GM18951 (cell line): ENCODE data around the gene OMA1.
"Not testable (repeated sequence)": the region's sequence is repeated elsewhere in the genome, so short reads cannot be mapped to it uniquely, and the experiment has no call there.

Source experiments
- POLR2A ChIP-seq: IDR thresholded peaks from 4 replicates; pipeline ENCODE4 v1.6.1; 2011; ENCODE audit warnings: mild to moderate bottlenecking; ENCODE audit not compliant: insufficient read length, insufficient read depth; ENCODE audit errors: extremely low read depth
- in situ Hi-C: fragments of 300-500 bp; cut with MboI; formaldehyde crosslinking; loops from one replicate; pipeline ENCODE4 v1.12.0; 2022; ENCODE audit warnings: low sequenced_read_pairs, mixed read lengths, inconsistent platforms; ENCODE audit not compliant: unreplicated experiment

The OMA1 gene

DNA sequence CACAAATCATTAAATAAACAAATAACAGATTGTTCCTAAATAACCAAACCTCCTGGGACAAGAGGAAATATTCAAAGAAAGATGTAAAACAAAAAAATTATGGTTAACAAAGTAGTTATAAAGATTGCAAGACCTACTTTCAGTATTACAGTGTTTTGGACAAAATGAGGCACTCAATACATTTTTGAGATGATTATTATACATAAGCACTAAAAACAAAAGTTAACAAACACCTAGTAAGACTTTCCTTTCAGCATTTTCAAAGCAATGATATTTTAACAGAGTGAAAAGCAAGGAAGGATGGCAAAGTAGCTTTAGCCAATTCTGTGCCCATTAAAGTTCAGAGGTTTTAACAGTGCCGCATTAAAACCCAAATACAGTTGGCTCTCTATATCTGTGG, 17.2 kb downstream of the OMA1 start:
- TF ChIP-seq POLR2A, result no peak
- in situ Hi-C loops, result no loop called here

DNA sequence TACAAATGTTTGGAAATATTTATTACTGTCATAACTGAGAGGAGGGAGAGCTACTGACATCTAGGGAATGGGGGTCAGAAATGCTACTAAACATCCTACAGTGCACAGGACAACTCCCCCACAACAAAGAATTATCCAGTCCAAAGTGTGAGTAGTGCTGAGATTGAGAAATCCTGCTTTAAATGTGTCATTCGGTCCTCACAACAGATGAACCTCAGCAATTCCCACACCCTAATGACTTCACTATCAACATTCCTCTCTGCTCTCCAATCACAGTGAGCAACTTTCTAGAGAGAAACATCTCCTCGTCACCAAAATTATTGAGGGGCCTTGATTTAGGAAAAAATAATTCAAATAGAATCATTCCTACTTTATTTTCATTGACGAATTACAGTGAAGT, 18.0 kb downstream of the OMA1 start:
- in situ Hi-C loops, result no loop called here
- no peak for TF ChIP-seq POLR2A

DNA sequence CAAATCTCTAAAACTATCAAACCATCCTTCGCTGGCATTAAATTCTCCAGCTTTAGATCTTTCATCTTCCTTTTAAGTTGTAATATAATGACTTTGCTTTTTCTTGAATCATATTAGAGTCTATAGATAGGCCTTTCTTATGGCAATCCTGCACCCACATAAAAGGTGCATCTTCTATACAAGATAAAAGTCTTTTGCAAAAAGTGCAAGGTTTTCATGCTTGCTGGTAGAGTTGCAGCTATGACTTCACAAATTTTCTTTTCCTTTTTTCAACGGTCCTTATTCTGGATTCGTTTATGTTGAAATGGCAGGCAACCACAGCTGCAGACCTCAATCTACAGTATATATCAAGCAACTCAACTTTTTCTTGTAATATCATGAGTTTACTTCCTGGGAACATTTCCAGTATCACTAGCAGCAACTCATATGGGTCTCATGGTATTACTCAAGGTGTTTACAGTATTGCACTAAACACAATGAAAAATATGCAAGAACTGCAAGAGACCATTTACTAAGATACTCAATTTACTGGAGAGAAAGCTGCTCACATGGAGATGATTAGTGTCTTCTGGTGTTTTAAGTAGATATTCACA, 22.1 kb downstream of the OMA1 start:
- in situ Hi-C loops, result loop anchor here (25.0 kb wide), 1 partner anchor 1238 kb away; no protein-coding TSS in a partner anchor
- no peak for TF ChIP-seq POLR2A

DNA sequence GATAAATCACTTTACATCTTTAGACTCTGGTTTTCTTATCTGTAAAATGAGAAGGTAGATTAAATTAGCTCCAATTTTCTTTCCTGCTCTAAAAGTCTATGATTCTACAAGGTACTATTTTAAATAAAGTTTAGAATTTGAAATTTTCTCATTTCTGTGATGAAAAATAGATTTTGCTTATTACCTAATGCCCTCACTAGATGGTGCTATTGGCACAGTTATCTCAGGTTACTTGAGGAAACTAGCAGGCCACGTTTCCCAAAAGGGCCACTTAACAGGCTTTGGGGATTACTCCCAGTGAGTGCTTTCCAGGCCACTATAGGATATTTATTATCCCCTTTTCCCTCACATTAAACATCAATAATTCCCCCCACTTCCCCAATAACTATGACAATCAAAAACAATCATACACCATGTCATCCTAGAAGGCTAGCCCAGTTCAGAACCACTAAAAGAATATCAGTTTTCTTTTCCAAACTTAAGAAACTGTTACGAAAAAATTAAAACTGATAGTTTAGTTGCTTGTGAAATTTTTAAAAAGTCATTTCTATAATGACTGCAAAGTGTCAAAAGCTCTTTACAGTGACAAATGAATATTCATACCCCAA, 30.6 kb downstream of the OMA1 start:
- TF ChIP-seq POLR2A, result no peak
- in situ Hi-C loops, result loop anchor here (25.0 kb wide), 1 partner anchor 1246 kb away; no protein-coding TSS in a partner anchor

DNA sequence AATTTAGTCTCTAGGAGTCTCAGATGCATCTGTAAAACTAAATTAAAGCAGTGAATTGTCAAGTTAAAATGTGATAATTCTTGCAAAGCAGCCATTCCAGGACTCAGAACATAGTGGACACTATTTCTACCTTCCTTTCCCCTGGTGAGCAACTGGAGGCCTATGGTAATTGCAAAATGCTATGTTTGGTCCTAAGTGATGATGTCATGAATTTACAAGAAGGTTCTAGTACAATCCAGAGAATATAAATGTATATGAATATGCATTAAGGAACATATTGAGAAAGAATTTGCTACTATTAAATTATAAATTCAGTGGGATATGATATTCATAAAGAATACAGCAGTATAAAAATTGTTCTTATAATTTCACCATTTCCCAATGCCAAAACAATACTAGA, 32.6 kb downstream of the OMA1 start:
- TF ChIP-seq POLR2A, result no peak
- in situ Hi-C loops, result loop anchor here (5.0 to 25.0 kb wide), 2 partner anchors 133 to 1248 kb away; no protein-coding TSS in a partner anchor

DNA sequence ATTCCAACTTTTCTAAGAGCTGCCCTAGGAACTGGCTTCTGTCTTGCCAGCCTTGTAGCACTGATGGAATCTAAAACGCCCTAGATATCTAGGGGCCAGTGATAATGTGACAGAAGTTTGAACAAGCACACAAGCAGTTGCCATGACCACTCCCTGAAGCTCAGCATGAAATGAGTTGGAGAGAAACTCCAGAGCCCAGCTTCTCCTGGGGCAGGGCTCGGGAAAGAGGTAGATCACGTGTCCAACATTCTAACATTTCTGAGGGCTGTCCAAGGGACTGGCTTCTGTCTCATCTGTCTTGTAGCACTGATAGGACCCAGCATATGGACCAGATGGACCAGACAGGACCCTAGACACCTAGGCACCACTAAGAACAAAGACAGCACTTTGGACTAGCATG, 37.9 kb downstream of the OMA1 start:
- TF ChIP-seq POLR2A, result no peak
- in situ Hi-C loops, result loop anchor here (25.0 kb wide), 1 partner anchor 1254 kb away; no protein-coding TSS in a partner anchor

DNA sequence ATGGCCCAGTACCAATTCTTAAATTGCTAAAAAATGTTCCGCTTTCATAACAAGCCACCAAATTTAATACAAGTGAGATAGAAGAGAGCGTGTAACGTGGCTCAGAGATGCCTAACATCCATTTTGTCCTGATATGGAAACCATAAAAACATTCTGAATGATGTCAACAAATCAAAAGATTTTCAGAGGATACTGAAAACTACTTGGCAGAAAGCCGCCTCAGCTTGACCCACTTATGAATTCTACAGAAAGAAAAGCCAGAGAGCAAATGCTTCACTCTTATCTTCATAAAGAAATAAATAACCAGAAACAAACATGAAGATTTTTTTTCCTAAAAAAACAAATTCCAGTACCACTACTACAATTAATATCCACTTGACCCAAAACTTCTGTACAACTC, 41.2 kb downstream of the OMA1 start:
- TF ChIP-seq POLR2A, result no peak
- in situ Hi-C loops, result loop anchor here (25.0 kb wide), 1 partner anchor 1257 kb away; no protein-coding TSS in a partner anchor

DNA sequence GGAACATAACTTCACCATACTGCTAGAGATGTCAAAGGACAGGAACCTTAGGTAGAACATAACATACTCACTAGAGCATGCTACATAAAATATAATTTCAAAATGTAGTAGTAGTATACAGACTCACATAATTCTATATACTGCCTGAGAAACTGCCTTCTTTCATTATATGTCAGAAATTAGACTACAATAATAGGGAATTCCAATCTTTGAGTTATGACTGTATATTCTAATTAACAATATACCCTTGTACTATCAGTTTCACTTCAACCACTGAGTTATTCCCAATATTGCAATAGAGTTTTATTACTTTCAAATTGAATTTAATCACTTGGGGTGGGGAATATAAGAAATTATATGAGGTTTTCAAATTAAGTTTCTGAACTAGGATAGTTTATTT, 44.0 kb downstream of the OMA1 start:
- TF ChIP-seq POLR2A, result no peak
- in situ Hi-C loops, result loop anchor here (25.0 kb wide), 1 partner anchor 1260 kb away; no protein-coding TSS in a partner anchor

DNA sequence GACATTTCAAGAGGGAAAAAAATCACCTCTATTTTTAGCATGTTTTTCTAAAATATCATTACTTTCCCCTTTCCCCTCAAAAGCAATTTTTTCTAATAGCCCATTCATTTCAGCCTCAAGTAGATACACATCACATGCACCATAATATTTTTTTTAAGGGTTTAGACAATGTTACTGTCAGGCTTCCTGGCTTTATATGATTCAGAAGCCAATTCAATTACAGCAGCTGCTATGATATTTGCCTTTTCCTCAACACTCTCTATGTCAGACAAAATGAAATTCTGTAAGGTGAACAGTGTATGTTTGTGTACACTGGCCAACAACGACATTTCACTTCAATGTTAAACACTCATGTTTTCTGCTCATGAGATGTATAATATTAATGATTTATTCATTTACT, 46.5 kb downstream of the OMA1 start:
- no peak for TF ChIP-seq POLR2A
- in situ Hi-C loops, result loop anchor here (25.0 kb wide), 1 partner anchor 1262 kb away; no protein-coding TSS in a partner anchor

DNA sequence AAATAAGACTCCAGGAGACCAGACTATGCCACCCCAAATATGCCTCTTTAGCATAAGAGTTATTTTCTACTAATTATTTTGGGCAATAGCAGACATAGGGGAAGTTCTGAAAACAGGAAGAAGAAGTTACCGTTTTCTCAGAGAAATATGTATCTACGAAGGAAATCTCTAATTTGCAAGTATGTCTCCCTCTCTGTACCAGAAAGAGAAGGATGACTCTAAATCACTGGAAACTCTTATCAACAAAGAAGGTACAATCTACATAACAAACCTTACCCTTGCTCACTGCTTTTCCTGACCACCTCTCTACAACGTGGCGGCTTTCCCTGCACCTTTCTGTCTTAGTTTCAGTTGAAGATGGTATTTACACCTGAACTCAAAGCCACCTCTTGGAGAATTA, 49.0 kb downstream of the OMA1 start:
- TF ChIP-seq POLR2A, result no peak
- in situ Hi-C loops, result no loop called here

DNA sequence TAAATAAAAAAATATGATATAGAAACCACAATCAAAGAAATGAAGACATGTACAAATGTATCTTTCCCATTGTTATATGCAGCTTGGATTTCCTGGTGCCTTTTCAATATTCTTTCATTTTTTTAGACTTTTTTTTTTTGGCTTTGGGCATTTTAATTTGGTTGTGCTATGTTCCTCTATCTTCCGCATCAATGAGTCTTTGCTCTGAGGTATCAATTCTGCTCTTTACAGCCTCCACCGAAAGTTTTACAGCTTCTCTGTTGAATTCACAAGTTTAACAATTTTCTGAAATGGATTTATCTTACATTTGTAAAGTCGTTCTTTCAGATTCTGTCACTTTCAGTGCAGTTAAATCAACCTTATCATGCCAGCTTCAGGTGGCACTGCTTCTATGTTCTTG, 50.5 kb downstream of the OMA1 start:
- in situ Hi-C loops, result no loop called here
- TF ChIP-seq POLR2A, result no peak

DNA sequence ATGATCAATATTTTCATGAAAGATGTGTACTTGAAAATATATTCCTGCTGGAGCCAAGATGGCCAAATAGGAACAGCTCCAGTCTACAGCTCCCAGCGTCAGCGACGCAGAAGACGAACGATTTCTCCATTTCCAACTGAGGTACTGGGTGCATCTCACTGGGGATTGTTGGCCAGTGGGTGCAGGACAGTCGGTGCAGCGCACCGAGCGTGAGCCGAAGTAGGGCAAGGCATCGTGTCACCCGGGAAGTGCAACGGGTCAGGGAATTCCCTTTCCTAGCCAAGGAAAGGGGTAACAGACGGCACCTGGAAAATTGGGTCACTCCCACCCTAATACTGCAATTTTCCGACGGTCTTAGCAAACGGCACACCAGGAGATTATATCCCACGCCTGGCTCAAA, 57.6 kb downstream of the OMA1 start:
- in situ Hi-C loops, result not testable (repeated sequence)

DNA sequence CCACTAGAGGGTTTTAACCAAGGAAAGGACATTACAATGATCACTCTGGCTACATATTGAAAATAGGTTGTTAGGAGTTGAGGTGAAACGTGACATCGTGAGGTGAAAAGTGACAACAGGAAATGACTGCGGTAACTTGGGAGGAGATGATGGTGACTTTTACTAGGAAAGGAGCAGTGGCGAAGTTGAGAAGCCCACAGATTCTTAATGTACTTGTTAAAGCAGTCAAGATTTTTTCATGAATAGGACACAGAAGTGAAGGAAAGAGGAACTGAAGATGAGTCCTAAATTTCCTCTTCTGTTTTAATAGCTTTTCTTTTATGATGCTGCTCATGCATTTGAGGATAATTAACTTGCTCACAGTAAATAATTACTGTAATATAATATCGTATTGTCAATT, 59.5 kb downstream of the OMA1 start:
- TF ChIP-seq POLR2A, result no peak
- in situ Hi-C loops, result no loop called here

DNA sequence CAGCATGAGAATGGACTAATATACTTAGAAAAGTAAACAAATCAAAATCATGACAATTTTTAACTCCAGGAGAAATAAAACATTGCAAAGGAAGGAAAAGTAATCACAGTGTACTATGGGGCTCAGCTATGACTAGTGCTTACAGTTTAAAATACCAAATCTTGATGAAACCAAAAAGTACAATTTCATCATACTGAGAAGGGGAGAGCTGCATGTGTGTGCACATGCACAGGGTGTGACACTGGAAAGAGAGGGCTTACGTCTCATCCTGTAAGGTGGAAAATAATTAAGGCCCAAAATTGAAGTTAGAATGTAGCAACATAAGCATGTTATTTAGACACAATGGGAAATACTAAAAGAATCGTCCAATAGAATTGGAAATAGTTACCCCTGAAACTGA, 64.6 kb downstream of the OMA1 start:
- in situ Hi-C loops, result no loop called here
- no peak for TF ChIP-seq POLR2A

DNA sequence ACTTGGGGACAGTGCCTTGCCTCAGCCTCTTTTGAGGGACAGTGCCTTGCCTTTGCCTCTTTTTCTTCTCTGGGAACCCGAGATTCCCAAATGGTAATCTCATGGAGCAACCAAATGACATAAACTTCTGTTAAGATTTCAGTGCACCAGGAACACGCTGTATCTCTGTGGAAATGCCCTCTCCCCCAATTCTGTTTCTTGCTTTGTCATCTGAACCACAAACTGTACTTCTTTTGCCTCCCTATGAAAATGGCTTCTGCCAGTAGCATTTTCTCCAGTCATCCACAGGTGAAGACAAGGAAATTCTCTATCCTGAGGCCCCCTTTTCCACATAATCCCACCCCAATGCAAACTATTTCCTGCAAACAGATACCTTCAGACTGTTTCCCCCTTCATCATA, 66.3 kb downstream of the OMA1 start:
- TF ChIP-seq POLR2A, result no peak
- in situ Hi-C loops, result no loop called here

DNA sequence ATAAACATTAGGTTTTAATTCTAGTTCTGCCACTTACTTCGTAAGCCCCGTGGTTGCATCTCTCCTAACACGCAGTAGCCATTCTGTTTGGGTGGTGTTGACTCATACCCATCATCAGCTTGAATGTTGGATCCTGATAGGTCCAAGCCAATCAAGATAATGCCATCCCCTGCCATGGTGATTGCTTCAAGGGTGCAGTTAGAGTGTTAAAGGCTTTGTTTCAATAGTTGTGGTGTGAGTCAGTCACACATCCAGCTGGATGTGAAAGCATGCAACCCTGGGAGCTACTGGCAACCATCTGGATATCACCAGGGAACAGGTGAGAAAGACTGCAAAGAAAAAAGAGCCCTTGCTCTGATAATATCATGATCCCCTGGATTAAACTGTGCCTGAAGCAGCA, 69.1 kb downstream of the OMA1 start:
- in situ Hi-C loops, result no loop called here
- TF ChIP-seq POLR2A, result no peak
